ENCODE data around the gene HORMAD1.

- TF ChIP-seq CTCF (tag by site-specific recombination; IDR thresholded peaks at IDR 0.05) (no peak), KLF8 (tag by site-specific recombination; IDR thresholded peaks at IDR 0.05) (no peak), ZBTB20 (tag by site-specific recombination; IDR thresholded peaks at IDR 0.05) (no peak), ZNF596 (tag by site-specific recombination; IDR thresholded peaks at IDR 0.05) (no peak), ZNF18 (tag by site-specific recombination; IDR thresholded peaks at IDR 0.05) (no peak)
These were observed 70.5 kb downstream of the HORMAD1 start for GRCh38 chr1:150650193-150650592.

Measured in HEK293 (cell line).